Measurements from ENCODE around the gene FIGNL2.

GRCh38 chr12:51865757-51866270 lies 17.3 kb upstream of the FIGNL2 start:
- TF ChIP-seq CTCF (conservative IDR thresholded peaks at IDR 0.05; ENCODE audit: low read depth, low read length) = no peak
- no peak for TF ChIP-seq POLR2A (IDR thresholded peaks at IDR 0.05; ENCODE audit: low read depth, low read length)
- TF ChIP-seq RAD21 (IDR thresholded peaks at IDR 0.05; ENCODE audit: low read length) = no peak
- TF ChIP-seq CEBPB (IDR thresholded peaks at IDR 0.05; ENCODE audit: low read depth, low read length) = no peak
- no peak for TF ChIP-seq MAZ (IDR thresholded peaks at IDR 0.05; ENCODE audit: borderline replicate concordance, low read depth, low read length)
- TF ChIP-seq USF2 (IDR thresholded peaks at IDR 0.05; ENCODE audit: low read depth, low read length) = no peak
- TF ChIP-seq RCOR1 (IDR thresholded peaks at IDR 0.05; ENCODE audit: insufficient replicate concordance, low read length) = no peak
- TF ChIP-seq MXI1 (IDR thresholded peaks at IDR 0.05; ENCODE audit: borderline replicate concordance, low read depth, low read length) = no peak
- no peak for TF ChIP-seq CHD1 (IDR thresholded peaks at IDR 0.05; ENCODE audit: low read depth, low read length)
- TF ChIP-seq SMC3 (IDR thresholded peaks at IDR 0.05; ENCODE audit: low read depth, low read length) = no peak
- no peak for TF ChIP-seq RFX5 (IDR thresholded peaks at IDR 0.05; ENCODE audit: low read depth, low read length)
- TF ChIP-seq MAFK (IDR thresholded peaks at IDR 0.05; ENCODE audit: low read depth, low read length) = no peak
- no peak for TF ChIP-seq BHLHE40 (IDR thresholded peaks at IDR 0.05; ENCODE audit: low read depth, low read length)
- no peak for TF ChIP-seq ELK1 (IDR thresholded peaks at IDR 0.05; ENCODE audit: borderline replicate concordance, low read depth, low read length)

All from IMR-90 (cell line).